NCI-H2029 treated with DMSO at 0.1 percent for 48 hours (cell line): ENCODE measurements around the gene ANKS4B.
"Not testable (repeated sequence)": the region's sequence is repeated elsewhere in the genome, so short reads cannot be mapped to it uniquely, and the experiment has no call there.

ENCODE experiments used
- DNase-seq: peaks from one replicate; lab custom pipeline; 2025; lab: John Stamatoyannopoulos, UW

The ANKS4B gene

GRCh38 chr16:21289789-21290188 is 56.3 kb downstream of the ANKS4B start:
- not testable (repeated sequence) for DNase-seq

GRCh38 chr16:21300309-21301167 is 67.0 kb downstream of the ANKS4B start:
- peak; percentile 93 for DNase-seq

- DNase-seq: peak; percentile 55
Observed at GRCh38 chr16:21301168-21301894, 67.8 kb downstream of the ANKS4B start.

GRCh38 chr16:21301895-21302291 is 68.4 kb downstream of the ANKS4B start:
- no peak for DNase-seq

- DNase-seq: peak; percentile 21
Observed at GRCh38 chr16:21302454-21302853, 69.0 kb downstream of the ANKS4B start.

GRCh38 chr16:21302898-21303528 is 69.5 kb downstream of the ANKS4B start:
- no peak for DNase-seq
